Testis (tissue), 3 donors: ENCODE measurements around the gene THSD4. TPM values are rescaled to one million over a fixed set of nuclear protein-coding genes. Genes with fewer than 3 reads are reported as not detected.

Experiments
- DNase-seq: peaks from one replicate; pipeline ENCODE4 v3.0.0-alpha.2; 2019
- H3K27ac ChIP-seq, 2 donors: fragments of 200-600 bp; sonication (generic); one replicate each; pipeline ENCODE4 v1.5.1; 2019
- H3K27me3 ChIP-seq: fragments of 200-600 bp; sonication (generic); one replicate; pipeline ENCODE4 v1.5.1; 2019
- H3K36me3 ChIP-seq: fragments of 200-600 bp; sonication (generic); one replicate; pipeline ENCODE4 v1.5.1; 2017; ENCODE audit warnings: low read depth; ENCODE audit errors: missing control alignments
- H3K4me1 ChIP-seq: fragments of 200-600 bp; sonication (generic); one replicate; pipeline ENCODE4 v1.5.1; 2019
- H3K4me3 ChIP-seq, 2 donors: fragments of 200-600 bp; sonication (generic); one replicate each; pipeline ENCODE4 v1.5.1; 2017 to 2019
- H3K9me3 ChIP-seq: fragments of 200-600 bp; sonication (generic); one replicate; pipeline ENCODE4 v1.5.1; 2017
- POLR2A ChIP-seq: fragments of 450-650 bp; IDR thresholded peaks from one replicate; pipeline ENCODE4 v1.6.1; 2017; ENCODE audit warnings: antibody characterized with exemption, mild to moderate bottlenecking, moderate library complexity
- WGBS, 2 donors: methylation state at CpG; one replicate each; pipeline ENCODE4 v1.1.5; 2018; 5-methylcytosine and 5-hydroxymethylcytosine counted together
- intact Hi-C: fragments of 100-400 bp; cut with DNase I; formaldehyde crosslinking; loops from one replicate; pipeline ENCODE4 v1.15.1; 2023; ENCODE audit warnings: low total_unique reads
- polyA plus RNA-seq: library from polyadenylated mRNA; stranded (reverse); fragments of 350-450 nt; fragmentation: Illumina TruSeq; extraction: RNeasy Lipid Tissue Mini Kit (QIAGEN cat#74804); gene quantifications from one replicate; pipeline ENCODE4 v1.2.3, GENCODE V29; 2014; ENCODE audit warnings: low read depth, low replicate concordance; ENCODE audit not compliant: insufficient read depth
- total RNA-seq, 2 donors: library from RNA; depleted of rRNA; stranded (reverse); fragments of >200 nt; gene quantifications; one replicate each; pipeline ENCODE4 v1.2.3, GENCODE V29; 2016
- TF ChIP-seq, protein P1 (sequence below), 3 experiments: fragments of 450-650 bp in 2 of 3; fragments of 200-600 bp in 1 of 3; sonication (generic) in 1 of 3; IDR thresholded peaks; one replicate each; pipeline ENCODE4 v1.5.1; 2016 to 2019; ENCODE audit warnings: antibody characterized with exemption in 3 of 3, mild to moderate bottlenecking in 2 of 3, moderate library complexity in 1 of 3

Gene THSD4
- total and polyA plus RNA-seq, 3 donors from 2014 or later, result 14.3 to 21.5 (median 18.2) TPM

GRCh38 chr15:71386005-71386404 lies 270.7 kb downstream of the THSD4 start:
- intact Hi-C loops, result no loop called here
- Histone ChIP-seq H3K4me1 (no peaks in the 10 kb centered on the region), H3K4me3 (no peak overlapping the region), H3K36me3 (no peaks in the 10 kb centered on the region), H3K27ac (peak overlapping the region in 1 of 2 donors; percentile 27), H3K27me3 (no peaks in the 10 kb centered on the region), H3K9me3 (no peaks in the 10 kb centered on the region)
- TF ChIP-seq POLR2A, result no peak
- TF ChIP-seq, protein P1, sequence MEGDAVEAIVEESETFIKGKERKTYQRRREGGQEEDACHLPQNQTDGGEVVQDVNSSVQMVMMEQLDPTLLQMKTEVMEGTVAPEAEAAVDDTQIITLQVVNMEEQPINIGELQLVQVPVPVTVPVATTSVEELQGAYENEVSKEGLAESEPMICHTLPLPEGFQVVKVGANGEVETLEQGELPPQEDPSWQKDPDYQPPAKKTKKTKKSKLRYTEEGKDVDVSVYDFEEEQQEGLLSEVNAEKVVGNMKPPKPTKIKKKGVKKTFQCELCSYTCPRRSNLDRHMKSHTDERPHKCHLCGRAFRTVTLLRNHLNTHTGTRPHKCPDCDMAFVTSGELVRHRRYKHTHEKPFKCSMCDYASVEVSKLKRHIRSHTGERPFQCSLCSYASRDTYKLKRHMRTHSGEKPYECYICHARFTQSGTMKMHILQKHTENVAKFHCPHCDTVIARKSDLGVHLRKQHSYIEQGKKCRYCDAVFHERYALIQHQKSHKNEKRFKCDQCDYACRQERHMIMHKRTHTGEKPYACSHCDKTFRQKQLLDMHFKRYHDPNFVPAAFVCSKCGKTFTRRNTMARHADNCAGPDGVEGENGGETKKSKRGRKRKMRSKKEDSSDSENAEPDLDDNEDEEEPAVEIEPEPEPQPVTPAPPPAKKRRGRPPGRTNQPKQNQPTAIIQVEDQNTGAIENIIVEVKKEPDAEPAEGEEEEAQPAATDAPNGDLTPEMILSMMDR (IDR thresholded peaks at IDR 0.05), result no peak
- DNase-seq, result no peak
- 69 to 79% methylated on average over 2 of the region's 2 CpGs for WGBS, 2 donors

DNA sequence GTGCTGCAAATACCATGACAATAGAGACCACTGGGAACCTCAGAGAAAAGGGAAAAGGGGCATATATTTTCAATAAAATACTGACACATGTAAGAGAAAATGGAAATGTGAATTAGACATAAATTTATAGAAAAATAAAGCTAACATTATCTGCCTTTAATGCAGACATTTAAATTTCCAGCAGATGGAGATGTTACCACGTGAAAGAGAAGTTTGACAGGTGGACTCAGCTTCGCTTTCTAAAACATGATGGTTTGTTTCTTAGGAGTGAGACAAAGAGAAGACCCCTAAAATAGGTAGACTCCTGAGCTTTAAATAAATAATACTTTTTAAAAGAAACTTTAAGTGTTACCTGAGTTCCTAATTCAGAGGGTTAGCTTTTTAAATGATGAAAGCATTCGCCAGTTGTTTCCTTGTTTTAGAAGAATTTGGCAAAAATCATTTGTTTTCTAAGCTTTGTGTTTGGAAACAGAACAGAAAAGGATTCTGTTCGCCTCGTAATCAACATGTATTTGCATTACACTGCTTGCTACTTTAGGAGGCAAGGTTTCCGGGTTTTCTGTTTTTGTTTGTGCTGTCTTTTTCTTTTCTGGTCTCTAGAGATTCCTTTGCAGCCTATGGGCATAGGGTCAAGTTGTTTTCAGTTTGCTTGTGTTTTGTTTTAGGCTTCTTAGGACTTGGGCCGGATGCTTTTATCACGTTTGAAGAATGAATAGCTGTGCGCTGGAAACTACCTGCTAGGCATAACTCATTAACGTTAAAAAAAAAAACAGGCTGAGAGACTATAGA lies 271.4 kb downstream of the THSD4 start:
- DNase-seq, result no peak
- H3K4me3 ChIP-seq, result no peak overlapping the region
- H3K36me3 ChIP-seq, result no peaks in the 10 kb centered on the region
- H3K4me1 ChIP-seq, result no peaks in the 10 kb centered on the region
- peak overlapping the region in 1 of 2 donors; percentile 27 for H3K27ac ChIP-seq
- no peaks in the 10 kb centered on the region for H3K9me3 ChIP-seq
- 26 to 47% methylated on average over 10 of the region's 10 CpGs for WGBS, 2 donors
- TF ChIP-seq, protein P1 (IDR thresholded peaks at IDR 0.05), result peak; percentile 35 to 52 (median 47)
- TF ChIP-seq POLR2A, result no peak
- intact Hi-C loops, result no loop called here
- no peaks in the 10 kb centered on the region for H3K27me3 ChIP-seq

GRCh38 chr15:71387810-71388209 lies 272.5 kb downstream of the THSD4 start:
- no peaks in the 10 kb centered on the region for H3K9me3 ChIP-seq
- DNase-seq, result no peak
- H3K27ac ChIP-seq, result peak overlapping the region in 1 of 2 donors; percentile 27
- TF ChIP-seq, protein P1 (IDR thresholded peaks at IDR 0.05), result no peak
- TF ChIP-seq POLR2A, result no peak
- H3K27me3 ChIP-seq, result no peaks in the 10 kb centered on the region
- no peaks in the 10 kb centered on the region for H3K36me3 ChIP-seq
- intact Hi-C loops, result no loop called here
- WGBS, 2 donors, result 75 to 76% methylated on average over 1 of the region's 1 CpG
- no peak overlapping the region for H3K4me3 ChIP-seq
- peaks cover 5% of the 10 kb centered on the region for H3K4me1 ChIP-seq

DNA sequence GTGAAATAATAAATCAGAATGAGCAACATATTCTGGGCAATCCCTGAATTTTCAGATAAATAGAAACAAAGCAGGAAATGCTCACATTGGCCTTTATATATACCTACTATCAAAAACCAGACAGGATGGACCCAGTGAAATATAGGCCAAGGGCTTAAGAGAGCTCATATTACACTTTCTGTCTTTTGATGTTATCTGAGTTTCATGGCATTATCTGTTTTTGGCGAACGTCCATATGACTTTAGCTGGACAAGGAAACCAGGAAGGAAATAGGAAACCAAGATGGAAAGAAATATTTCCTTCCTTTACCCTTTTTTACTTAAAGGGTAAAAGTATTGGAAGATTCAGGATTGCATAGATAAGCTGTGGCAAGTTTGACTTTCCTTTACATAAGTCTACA lies 274.8 kb downstream of the THSD4 start:
- no peaks in the 10 kb centered on the region for H3K36me3 ChIP-seq
- no peak for DNase-seq
- peaks cover 5% of the 10 kb centered on the region for H3K4me1 ChIP-seq
- TF ChIP-seq, protein P1 (IDR thresholded peaks at IDR 0.05), result no peak
- no peak for TF ChIP-seq POLR2A
- intact Hi-C loops, result no loop called here
- 69 to 81% methylated on average over 2 of the region's 2 CpGs for WGBS, 2 donors
- no peaks in the 10 kb centered on the region for H3K9me3 ChIP-seq
- H3K4me3 ChIP-seq, result no peak overlapping the region
- H3K27ac ChIP-seq, result no peak overlapping the region
- no peaks in the 10 kb centered on the region for H3K27me3 ChIP-seq
